H1 (cell line): ENCODE data around the gene CD52.

Experiments
- ASH2L ChIP-seq: fragments of 200-600, 300-600 bp; sonication (generic); IDR thresholded peaks from one replicate; pipeline ENCODE4 v1.7.1; 2017; ENCODE audit warnings: low read length
- CTCF ChIP-seq, 3 experiments: IDR thresholded peaks; 1 replicate in 2 of 3; 2 replicates in 1 of 3; pipeline versions ENCODE4 v1.5.1 to v1.6.1; 2011; ENCODE audit warnings: low read length in 3 of 3, mild to moderate bottlenecking in 3 of 3, inconsistent platforms in 2 of 3, low read depth in 1 of 3, moderate library complexity in 1 of 3; ENCODE audit not compliant: insufficient read depth in 1 of 3; ENCODE audit errors: control extremely low read depth in 1 of 3
- EGR1 ChIP-seq: IDR thresholded peaks from 2 replicates; pipeline ENCODE4 v1.6.1; 2011; ENCODE audit warnings: low read depth, low read length, borderline replicate concordance
- EZH2 ChIP-seq: fragments of 200-600 bp; sonication (generic); IDR thresholded peaks from 2 replicates; pipeline ENCODE4 v1.7.1; 2012; ENCODE audit warnings: low read depth, mild to moderate bottlenecking, moderate library complexity, low read length, inconsistent platforms; ENCODE audit not compliant: severe bottlenecking
- SRF ChIP-seq: IDR thresholded peaks from 2 replicates; pipeline ENCODE4 v1.6.1; 2011; ENCODE audit warnings: mild to moderate bottlenecking, low read depth, low read length, moderate library complexity

- TF ChIP-seq ASH2L (no peak), EGR1 (no peak), CTCF (IDR thresholded peaks at IDR 0.05; ENCODE audit: control extremely low read depth in 1 of 3, insufficient read depth in 1 of 3, low read depth in 1 of 3, low read length in 3 of 3) (no peak), EZH2 (no peak), SRF (no peak)
These were observed 34.0 kb downstream of the CD52 start for GRCh38 chr1:26351590-26352337.
